Panc1 (cell line): ENCODE results near the gene ANKRD29.
"Not testable (repeated sequence)": the region's sequence is repeated elsewhere in the genome, so short reads cannot be mapped to it uniquely, and the experiment has no call there.

ENCODE experiments used
- POLR2AphosphoS5 ChIP-seq: IDR thresholded peaks from 2 replicates; pipeline ENCODE4 v1.6.1; 2012; ENCODE audit warnings: mild to moderate bottlenecking, low read depth, low read length, moderate library complexity
- TF ChIP-seq, protein P1 (sequence below): fragments of 450-650 bp; IDR thresholded peaks from 2 replicates; pipeline ENCODE4 v1.5.1; 2017; ENCODE audit warnings: mild to moderate bottlenecking

GRCh38 chr18:23557511-23557910, 105.2 kb downstream of the ANKRD29 start:
- TF ChIP-seq, protein P1, sequence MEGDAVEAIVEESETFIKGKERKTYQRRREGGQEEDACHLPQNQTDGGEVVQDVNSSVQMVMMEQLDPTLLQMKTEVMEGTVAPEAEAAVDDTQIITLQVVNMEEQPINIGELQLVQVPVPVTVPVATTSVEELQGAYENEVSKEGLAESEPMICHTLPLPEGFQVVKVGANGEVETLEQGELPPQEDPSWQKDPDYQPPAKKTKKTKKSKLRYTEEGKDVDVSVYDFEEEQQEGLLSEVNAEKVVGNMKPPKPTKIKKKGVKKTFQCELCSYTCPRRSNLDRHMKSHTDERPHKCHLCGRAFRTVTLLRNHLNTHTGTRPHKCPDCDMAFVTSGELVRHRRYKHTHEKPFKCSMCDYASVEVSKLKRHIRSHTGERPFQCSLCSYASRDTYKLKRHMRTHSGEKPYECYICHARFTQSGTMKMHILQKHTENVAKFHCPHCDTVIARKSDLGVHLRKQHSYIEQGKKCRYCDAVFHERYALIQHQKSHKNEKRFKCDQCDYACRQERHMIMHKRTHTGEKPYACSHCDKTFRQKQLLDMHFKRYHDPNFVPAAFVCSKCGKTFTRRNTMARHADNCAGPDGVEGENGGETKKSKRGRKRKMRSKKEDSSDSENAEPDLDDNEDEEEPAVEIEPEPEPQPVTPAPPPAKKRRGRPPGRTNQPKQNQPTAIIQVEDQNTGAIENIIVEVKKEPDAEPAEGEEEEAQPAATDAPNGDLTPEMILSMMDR, result not testable (repeated sequence)
- TF ChIP-seq POLR2AphosphoS5, result not testable (repeated sequence)
